BE2C (cell line): ENCODE data around the gene TMED10.
A peak's percentile ranks its signal among the peaks of the same experiment; 100 is the strongest.

ENCODE experiments used
- DNase-seq: peaks from one replicate; pipeline ENCODE4 v3.0.0-alpha.2; 2020
- H3K27me3 ChIP-seq: fragments of 250-450 bp; sonication (Bioruptor Pico); 2 replicates; pipeline ENCODE4 v1.5.1; 2020; ENCODE audit warnings: mild to moderate bottlenecking
- H3K36me3 ChIP-seq: fragments of 250-450 bp; sonication (Bioruptor Pico); 2 replicates; pipeline ENCODE4 v1.5.1; 2020; ENCODE audit warnings: mild to moderate bottlenecking
- H3K4me1 ChIP-seq: fragments of 250-450 bp; sonication (Bioruptor Pico); 2 replicates; pipeline ENCODE4 v1.5.1; 2020
- H3K4me3 ChIP-seq: 2 replicates; pipeline ENCODE4 v1.5.1; 2011; ENCODE audit warnings: low read depth, low read length
- H3K9me3 ChIP-seq: fragments of 250-450 bp; sonication (Bioruptor Pico); 2 replicates; pipeline ENCODE4 v1.5.1; 2020
- CTCF ChIP-seq: IDR thresholded peaks from 2 replicates; pipeline ENCODE4 v1.5.1; 2012; ENCODE audit warnings: mild to moderate bottlenecking, low read depth, low read length

Gene TMED10

GRCh38 chr14:75206190-75206589 is 29.8 kb upstream of the TMED10 start:
- Histone ChIP-seq H3K9me3 (no peaks in the 10 kb centered on the region), H3K4me3 (no peak overlapping the region), H3K27me3 (no peaks in the 10 kb centered on the region)

GRCh38 chr14:75205591-75205990 is 29.2 kb upstream of the TMED10 start:
- H3K36me3 ChIP-seq: no peaks in the 10 kb centered on the region
- H3K4me1 ChIP-seq: peaks cover 8% of the 10 kb centered on the region; the same call in 1 of the 2 replicates
- no peak overlapping the region for H3K4me3 ChIP-seq
- no peaks in the 10 kb centered on the region for H3K9me3 ChIP-seq
- no peak for TF ChIP-seq CTCF
- no peaks in the 10 kb centered on the region for H3K27me3 ChIP-seq
- DNase-seq: no peak

More at GRCh38 chr14:75206190-75206589, 29.8 kb upstream of the TMED10 start:
- TF ChIP-seq CTCF: no peak
- Histone ChIP-seq H3K36me3 (no peaks in the 10 kb centered on the region), H3K4me1 (peaks cover 3% of the 10 kb centered on the region; the same call in 1 of the 2 replicates)
- no peak for DNase-seq

GRCh38 chr14:75204116-75204515 is 27.7 kb upstream of the TMED10 start:
- no peak for DNase-seq
- Histone ChIP-seq H3K36me3 (no peaks in the 10 kb centered on the region), H3K4me3 (no peak overlapping the region), H3K9me3 (no peaks in the 10 kb centered on the region), H3K4me1 (peaks cover 13% of the 10 kb centered on the region), H3K27me3 (no peaks in the 10 kb centered on the region)
- no peak for TF ChIP-seq CTCF

- Histone ChIP-seq H3K9me3 (no peaks in the 10 kb centered on the region), H3K4me1 (peaks cover 13% of the 10 kb centered on the region), H3K4me3 (no peak overlapping the region), H3K36me3 (no peaks in the 10 kb centered on the region), H3K27me3 (no peaks in the 10 kb centered on the region)
- DNase-seq: no peak
- TF ChIP-seq CTCF: no peak
Measured at GRCh38 chr14:75202657-75203056, 26.2 kb upstream of the TMED10 start.

- Histone ChIP-seq H3K4me3 (no peak overlapping the region), H3K9me3 (no peaks in the 10 kb centered on the region), H3K36me3 (no peaks in the 10 kb centered on the region), H3K4me1 (peaks cover 13% of the 10 kb centered on the region), H3K27me3 (no peaks in the 10 kb centered on the region)
- TF ChIP-seq CTCF: no peak
- peak; percentile 59 for DNase-seq
Measured at GRCh38 chr14:75201087-75201486, 24.7 kb upstream of the TMED10 start.

GRCh38 chr14:75200451-75200850 is 24.0 kb upstream of the TMED10 start:
- no peak for DNase-seq

More at GRCh38 chr14:75200451-75200850, 24.0 kb upstream of the TMED10 start:
- Histone ChIP-seq H3K36me3 (no peaks in the 10 kb centered on the region), H3K27me3 (no peaks in the 10 kb centered on the region), H3K4me3 (no peak overlapping the region), H3K9me3 (no peaks in the 10 kb centered on the region), H3K4me1 (peaks cover 13% of the 10 kb centered on the region)
- TF ChIP-seq CTCF: no peak
